WTC11 (cell line): ENCODE data around the gene SSNA1. TPM values are rescaled to one million over a fixed set of nuclear protein-coding genes. Genes with fewer than 3 reads are reported as not detected.

Experiments used
- ATAC-seq: fragments of 200-7000 bp; cut with Tn5 transposase; 2 replicates; pipeline ENCODE4 v1.10.0; 2021; ENCODE audit warnings: mild to moderate bottlenecking, moderate library complexity
- CTCF ChIA-PET: fragments of 300-600 bp; sonication (Branson Sonifier 250); formaldehyde crosslinking; loops from one replicate; lab custom pipeline; 2021; ENCODE audit warnings: antibody characterized with exemption; lab: Charles Lee
- POLR2A ChIA-PET: fragments of 350-600 bp; sonication (Branson Sonifier 250); formaldehyde crosslinking; loops from one replicate; lab custom pipeline; 2021; ENCODE audit warnings: antibody characterized with exemption; lab: Charles Lee
- DNase-seq: peaks from one replicate; pipeline ENCODE4 v3.0.0; 2021; ENCODE audit warnings: low spot score
- H3K27ac Mint-ChIP-seq: 2 replicates; pipeline ENCODE4 v1.8.0; 2021; ENCODE audit warnings: mixed read lengths
- H3K27me3 Mint-ChIP-seq: 2 replicates; pipeline ENCODE4 v1.8.0; 2021; ENCODE audit warnings: low read depth, mild to moderate bottlenecking, moderate library complexity, mixed read lengths
- H3K36me3 Mint-ChIP-seq: 2 replicates; pipeline ENCODE4 v1.8.0; 2021; ENCODE audit warnings: mixed read lengths
- H3K4me1 Mint-ChIP-seq: 2 replicates; pipeline ENCODE4 v1.8.0; 2022; ENCODE audit warnings: mixed read lengths
- H3K4me3 Mint-ChIP-seq: 2 replicates; pipeline ENCODE4 v1.8.0; 2021; ENCODE audit warnings: mild to moderate bottlenecking, moderate library complexity, mixed read lengths
- H3K9me3 Mint-ChIP-seq: 2 replicates; pipeline ENCODE4 v1.8.0; 2021; ENCODE audit warnings: mixed read lengths
- FOXP1 ChIP-seq: sonication (generic); formaldehyde crosslinking; IDR thresholded peaks from 2 replicates; pipeline ENCODE4 v1.8.0; 2022; ENCODE audit warnings: missing genetic modification reagents, mild to moderate bottlenecking, moderate library complexity, borderline replicate concordance
- KAT7 ChIP-seq: sonication (generic); formaldehyde crosslinking; IDR thresholded peaks from 2 replicates; pipeline ENCODE4 v1.8.1; 2023; ENCODE audit warnings: missing genetic modification reagents, mild to moderate bottlenecking, borderline replicate concordance
- NFYB ChIP-seq: sonication (generic); formaldehyde crosslinking; conservative IDR thresholded peaks from 2 replicates; pipeline ENCODE4 v1.8.0; 2022; ENCODE audit warnings: low read depth, missing genetic modification reagents
- RORB ChIP-seq: fragments of 250-450 bp; sonication (Bioruptor Pico); IDR thresholded peaks from 2 replicates; pipeline ENCODE4 v1.9.0; 2021; ENCODE audit warnings: mild to moderate bottlenecking
- TCF7 ChIP-seq: sonication (generic); formaldehyde crosslinking; IDR thresholded peaks from 2 replicates; pipeline ENCODE4 v1.8.0; 2022; ENCODE audit warnings: mild to moderate bottlenecking, low read depth, missing genetic modification reagents, moderate library complexity
- TEAD1 ChIP-seq: sonication (generic); formaldehyde crosslinking; IDR thresholded peaks from 2 replicates; pipeline ENCODE4 v1.8.0; 2022; ENCODE audit warnings: mild to moderate bottlenecking, missing genetic modification reagents
- ZBTB21 ChIP-seq: sonication (generic); formaldehyde crosslinking; IDR thresholded peaks from 2 replicates; pipeline ENCODE4 v1.8.1; 2023; ENCODE audit warnings: mild to moderate bottlenecking, missing genetic modification reagents, borderline replicate concordance
- total RNA-seq: library from RNA; stranded (reverse); gene quantifications from 3 replicates; pipeline ENCODE4 v1.2.3, GENCODE V29; 2021
- TF ChIP-seq, protein P1 (sequence below): fragments of 200-600 bp; IDR thresholded peaks from 2 replicates; pipeline ENCODE4 v1.8.0; 2022; ENCODE audit warnings: antibody characterized with exemption
- TF ChIP-seq, protein P2 (sequence below): fragments of 250-450 bp; sonication (Bioruptor Pico); IDR thresholded peaks from 2 replicates; pipeline ENCODE4 v1.9.0; 2021; ENCODE audit warnings: moderate library complexity, mild to moderate bottlenecking, inconsistent platforms, borderline replicate concordance
- TF ChIP-seq, protein P3 (sequence below): sonication (generic); formaldehyde crosslinking; IDR thresholded peaks from 2 replicates; pipeline ENCODE4 v1.8.1; 2022; ENCODE audit warnings: low read depth, mild to moderate bottlenecking, moderate library complexity, missing genetic modification reagents, borderline replicate concordance

The SSNA1 gene
- total RNA-seq, 1 experiment from 2014 or later: 102 TPM

DNA sequence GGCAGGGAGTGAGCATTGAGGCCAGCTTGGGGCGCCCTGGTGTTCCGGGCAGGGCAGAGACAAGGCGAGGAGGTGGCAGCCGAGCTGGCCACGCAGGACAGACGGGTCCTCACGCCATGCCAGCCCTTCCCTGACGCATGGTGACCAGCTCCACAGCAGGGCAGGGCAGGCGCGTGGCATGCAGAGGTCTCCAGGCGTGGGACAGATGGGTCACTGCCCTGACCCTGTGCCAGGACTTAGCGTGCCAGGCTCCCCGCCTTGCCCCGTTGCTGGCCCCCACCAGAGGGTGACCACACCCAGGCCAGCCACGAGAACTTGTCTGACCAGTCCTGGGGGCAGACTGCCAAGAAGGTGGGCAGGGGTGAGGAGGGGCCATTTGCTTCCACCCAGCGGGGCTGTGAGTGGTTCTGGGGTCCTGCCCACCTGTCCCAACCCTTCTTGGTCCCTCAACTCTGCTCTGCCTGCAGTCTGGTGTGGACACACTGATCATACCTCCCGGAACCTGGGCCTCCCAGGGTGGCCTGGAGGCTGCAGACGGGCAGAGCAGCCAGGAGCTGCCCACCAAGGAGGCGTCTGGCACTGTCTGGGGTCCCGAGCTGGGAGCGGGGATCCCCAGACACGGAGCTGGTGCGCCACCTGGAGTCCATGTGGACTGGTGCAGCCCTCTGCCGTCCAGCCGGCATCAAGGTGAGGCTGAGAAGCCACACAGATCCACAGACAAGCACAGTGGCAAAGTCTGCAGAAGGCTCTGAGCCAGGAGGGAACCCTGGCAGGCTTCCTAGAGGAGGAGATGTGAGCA lies 38.8 kb downstream of the SSNA1 start, which contains the start of gene RNF224:
Gene RNF224, plus strand, starts transcription at position 449 of the 799 bp plus-strand sequence. CDS start 834 bp downstream, outside the sequence.
- DNase-seq (peak; percentile 91), ATAC-seq (peak; percentile 58)
- TF ChIP-seq, protein P1, sequence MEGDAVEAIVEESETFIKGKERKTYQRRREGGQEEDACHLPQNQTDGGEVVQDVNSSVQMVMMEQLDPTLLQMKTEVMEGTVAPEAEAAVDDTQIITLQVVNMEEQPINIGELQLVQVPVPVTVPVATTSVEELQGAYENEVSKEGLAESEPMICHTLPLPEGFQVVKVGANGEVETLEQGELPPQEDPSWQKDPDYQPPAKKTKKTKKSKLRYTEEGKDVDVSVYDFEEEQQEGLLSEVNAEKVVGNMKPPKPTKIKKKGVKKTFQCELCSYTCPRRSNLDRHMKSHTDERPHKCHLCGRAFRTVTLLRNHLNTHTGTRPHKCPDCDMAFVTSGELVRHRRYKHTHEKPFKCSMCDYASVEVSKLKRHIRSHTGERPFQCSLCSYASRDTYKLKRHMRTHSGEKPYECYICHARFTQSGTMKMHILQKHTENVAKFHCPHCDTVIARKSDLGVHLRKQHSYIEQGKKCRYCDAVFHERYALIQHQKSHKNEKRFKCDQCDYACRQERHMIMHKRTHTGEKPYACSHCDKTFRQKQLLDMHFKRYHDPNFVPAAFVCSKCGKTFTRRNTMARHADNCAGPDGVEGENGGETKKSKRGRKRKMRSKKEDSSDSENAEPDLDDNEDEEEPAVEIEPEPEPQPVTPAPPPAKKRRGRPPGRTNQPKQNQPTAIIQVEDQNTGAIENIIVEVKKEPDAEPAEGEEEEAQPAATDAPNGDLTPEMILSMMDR: peak; percentile 85
- no peak for TF ChIP-seq TEAD1 (CRISPR knock-in tag)
- H3K27ac Mint-ChIP-seq: no peak within 1 kb of the TSS; the same call in 1 of the 2 replicates
- no peaks in the 10 kb centered on the region for H3K36me3 Mint-ChIP-seq
- POLR2A ChIA-PET: interaction anchor here (1.0 kb wide), 3 partner anchors 13 to 38 kb away, joined by 3 to 4 read pairs (median 3); partner anchors contain the start of genes SSNA1, TPRN and TUBB4B
- CTCF ChIA-PET: interaction anchor here (0.5 to 8.9 kb wide), 38 partner anchors 8 to 279 kb away, joined by 3 to 143 read pairs (median 6); partner anchors contain the start of genes ANAPC2, EXD3, LRRC26 and MAN1B1
- no peaks in the 10 kb centered on the region for H3K9me3 Mint-ChIP-seq
- peak within 1 kb of the TSS; percentile 53 for H3K4me3 Mint-ChIP-seq
- peaks cover 3% of the 10 kb centered on the region for H3K4me1 Mint-ChIP-seq
- no peaks in the 10 kb centered on the region for H3K27me3 Mint-ChIP-seq

DNA sequence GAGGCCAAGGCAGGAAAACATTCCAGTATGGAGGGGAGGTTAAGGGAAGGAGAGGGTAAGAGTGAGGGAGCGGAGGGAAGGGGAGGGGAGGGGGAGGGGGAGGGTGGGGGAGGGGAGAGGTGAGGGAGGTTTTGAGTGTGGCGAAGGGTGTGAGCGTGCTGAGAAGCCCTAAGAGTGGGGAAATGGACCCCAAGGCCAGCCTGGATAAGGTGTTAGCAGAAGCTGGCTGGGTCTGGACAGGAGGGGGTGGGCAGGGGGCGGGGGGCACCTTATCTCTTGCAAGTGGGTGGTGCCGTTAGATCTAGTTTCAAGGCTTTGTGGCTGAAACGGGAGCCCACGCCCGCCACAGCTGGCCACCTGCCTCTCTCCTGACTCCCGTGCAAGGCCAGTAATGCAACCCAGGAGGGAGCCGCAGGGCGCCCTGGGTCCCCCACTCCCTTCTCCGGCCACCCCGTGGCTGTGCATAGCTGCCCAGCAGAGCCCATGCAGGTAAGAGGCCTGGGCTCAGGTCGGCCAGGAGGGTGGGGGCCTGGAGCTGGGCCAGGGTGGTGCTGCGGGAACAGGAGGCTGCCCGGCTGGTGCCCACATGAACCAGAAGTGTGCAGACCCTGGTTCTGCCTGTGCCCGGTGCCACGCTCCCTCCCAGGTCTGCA lies 39.5 kb downstream of the SSNA1 start:
- Mint-ChIP-seq H3K4me3 (peak overlapping the region; percentile 53), H3K9me3 (no peaks in the 10 kb centered on the region), H3K27me3 (no peaks in the 10 kb centered on the region), H3K36me3 (no peaks in the 10 kb centered on the region), H3K27ac (no peak overlapping the region), H3K4me1 (peaks cover 3% of the 10 kb centered on the region)
- DNase-seq (no peak), ATAC-seq (no peak)
- CTCF ChIA-PET: interaction anchor here (0.7 to 8.9 kb wide), 33 partner anchors 8 to 280 kb away, joined by 3 to 143 read pairs (median 6); partner anchors contain the start of genes ANAPC2, EXD3, LRRC26 and MAN1B1
- POLR2A ChIA-PET: interaction anchor here (1.0 kb wide), 2 partner anchors 13 to 27 kb away, joined by 3 to 4 read pairs; partner anchors contain the start of genes TPRN and TUBB4B
- TF ChIP-seq, protein P2, sequence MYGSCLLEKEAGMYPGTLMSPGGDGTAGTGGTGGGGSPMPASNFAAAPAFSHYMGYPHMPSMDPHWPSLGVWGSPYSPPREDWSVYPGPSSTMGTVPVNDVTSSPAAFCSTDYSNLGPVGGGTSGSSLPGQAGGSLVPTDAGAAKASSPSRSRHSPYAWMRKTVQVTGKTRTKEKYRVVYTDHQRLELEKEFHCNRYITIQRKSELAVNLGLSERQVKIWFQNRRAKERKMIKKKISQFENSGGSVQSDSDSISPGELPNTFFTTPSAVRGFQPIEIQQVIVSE: no peak
- no peak for TF ChIP-seq KAT7 (CRISPR knock-in tag)
- no peak for TF ChIP-seq NFYB (CRISPR knock-in tag)
- TF ChIP-seq RORB (CRISPR knock-in tag): no peak

DNA sequence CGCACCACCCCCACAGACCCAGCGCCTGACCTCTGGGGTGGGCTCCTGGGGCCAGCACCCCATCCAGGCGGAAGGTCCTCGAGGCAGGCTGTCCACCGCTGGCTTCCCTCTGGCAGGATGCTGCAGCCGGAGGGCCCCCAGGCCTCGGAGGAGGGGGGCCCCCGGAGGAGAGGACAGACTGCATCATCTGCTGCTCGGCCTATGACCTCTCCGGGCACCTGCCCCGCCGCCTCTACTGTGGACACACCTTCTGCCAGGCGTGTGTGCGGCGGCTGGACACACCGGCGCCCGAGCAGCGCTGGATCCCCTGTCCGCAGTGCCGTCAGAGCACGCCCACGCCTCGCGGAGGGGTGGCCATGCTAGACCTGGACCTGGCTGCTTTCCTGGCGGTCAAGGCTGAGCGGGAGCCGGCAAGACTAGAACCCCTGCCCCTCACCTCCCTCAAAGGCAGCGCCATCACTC lies 40.1 kb downstream of the SSNA1 start:
- POLR2A ChIA-PET: no interaction called here
- no peaks in the 10 kb centered on the region for H3K36me3 Mint-ChIP-seq
- no peak overlapping the region for H3K27ac Mint-ChIP-seq
- ATAC-seq (no peak), DNase-seq (no peak)
- no peaks in the 10 kb centered on the region for H3K27me3 Mint-ChIP-seq
- H3K4me1 Mint-ChIP-seq: peaks cover 3% of the 10 kb centered on the region
- CTCF ChIA-PET: interaction anchor here (1.5 to 8.9 kb wide), 11 partner anchors 7 to 193 kb away, joined by 5 to 143 read pairs (median 11); partner anchors contain the start of genes ANAPC2, MAN1B1, SAPCD2 and SSNA1
- H3K9me3 Mint-ChIP-seq: no peaks in the 10 kb centered on the region
- no peak overlapping the region for H3K4me3 Mint-ChIP-seq
- TF ChIP-seq KAT7 (CRISPR knock-in tag): no peak
- 0 out of 2 replicates have a peak, but pooled peaks have one; percentile 19 for TF ChIP-seq FOXP1 (CRISPR knock-in tag)
- TF ChIP-seq, protein P3, sequence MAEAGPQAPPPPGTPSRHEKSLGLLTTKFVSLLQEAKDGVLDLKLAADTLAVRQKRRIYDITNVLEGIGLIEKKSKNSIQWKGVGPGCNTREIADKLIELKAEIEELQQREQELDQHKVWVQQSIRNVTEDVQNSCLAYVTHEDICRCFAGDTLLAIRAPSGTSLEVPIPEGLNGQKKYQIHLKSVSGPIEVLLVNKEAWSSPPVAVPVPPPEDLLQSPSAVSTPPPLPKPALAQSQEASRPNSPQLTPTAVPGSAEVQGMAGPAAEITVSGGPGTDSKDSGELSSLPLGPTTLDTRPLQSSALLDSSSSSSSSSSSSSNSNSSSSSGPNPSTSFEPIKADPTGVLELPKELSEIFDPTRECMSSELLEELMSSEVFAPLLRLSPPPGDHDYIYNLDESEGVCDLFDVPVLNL (CRISPR knock-in tag): 0 out of 2 replicates have a peak, but pooled peaks have one; percentile 20
- TF ChIP-seq TCF7 (CRISPR knock-in tag): no peak
- TF ChIP-seq ZBTB21 (CRISPR knock-in tag): no peak
